Stimulated activated naive CD8-positive, alpha-beta T cell treated with anti-CD3 and anti-CD28 coated beads, Interleukin-15, Interleukin-2, amounts not matched to agents 100 ng/mL and 50 ng/mL, for 24 hours (primary cell): ENCODE measurements around the gene UQCRHL.
A peak's percentile ranks its signal among the peaks of the same experiment; 100 is the strongest.
"Not testable (repeated sequence)": the region's sequence is repeated elsewhere in the genome, so short reads cannot be mapped to it uniquely, and the experiment has no call there.

Experiments
- H3K27ac Mint-ChIP-seq: one replicate; pipeline ENCODE4 v1.8.0; 2021; ENCODE audit warnings: mild to moderate bottlenecking, mixed read lengths
- H3K27me3 Mint-ChIP-seq: one replicate; pipeline ENCODE4 v1.8.0; 2021; ENCODE audit warnings: mixed read lengths
- H3K36me3 Mint-ChIP-seq: one replicate; pipeline ENCODE4 v1.8.0; 2021; ENCODE audit warnings: low read depth, mixed read lengths
- H3K4me1 Mint-ChIP-seq: one replicate; pipeline ENCODE4 v1.8.0; 2021; ENCODE audit warnings: low read depth, mixed read lengths
- H3K4me3 Mint-ChIP-seq: one replicate; pipeline ENCODE4 v1.8.0; 2021; ENCODE audit warnings: mild to moderate bottlenecking, mixed read lengths
- H3K9me3 Mint-ChIP-seq: one replicate; pipeline ENCODE4 v1.8.0; 2021; ENCODE audit warnings: mixed read lengths

The UQCRHL gene

DNA sequence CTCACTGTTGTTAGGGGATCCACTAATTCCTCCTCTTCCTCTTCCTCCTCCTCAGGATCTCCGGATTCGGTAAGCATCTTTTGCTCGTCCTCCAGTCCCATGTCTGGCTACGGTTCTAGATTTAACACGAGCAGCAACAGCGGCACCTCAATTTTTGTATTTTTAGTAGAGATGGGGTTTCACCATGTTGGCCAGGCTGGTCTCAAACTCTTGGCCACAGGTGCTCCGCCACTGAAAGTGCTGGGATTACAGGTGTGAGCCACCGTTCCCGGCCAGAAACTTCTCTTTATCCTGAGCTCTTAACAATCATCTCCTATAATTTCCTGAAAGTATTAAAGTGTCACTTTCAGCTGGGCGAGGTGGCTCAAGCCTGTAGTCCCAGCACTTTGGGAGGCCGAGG is at the start of gene UQCRHL:
TSS of gene UQCRHL (minus strand) at position 101 of the 400 bp plus-strand sequence. CDS start at position 101, 0 bp downstream.
- H3K36me3 Mint-ChIP-seq, H3K27me3 Mint-ChIP-seq, H3K4me1 Mint-ChIP-seq, H3K4me3 Mint-ChIP-seq, H3K9me3 Mint-ChIP-seq, H3K27ac Mint-ChIP-seq: not testable (repeated sequence)

DNA sequence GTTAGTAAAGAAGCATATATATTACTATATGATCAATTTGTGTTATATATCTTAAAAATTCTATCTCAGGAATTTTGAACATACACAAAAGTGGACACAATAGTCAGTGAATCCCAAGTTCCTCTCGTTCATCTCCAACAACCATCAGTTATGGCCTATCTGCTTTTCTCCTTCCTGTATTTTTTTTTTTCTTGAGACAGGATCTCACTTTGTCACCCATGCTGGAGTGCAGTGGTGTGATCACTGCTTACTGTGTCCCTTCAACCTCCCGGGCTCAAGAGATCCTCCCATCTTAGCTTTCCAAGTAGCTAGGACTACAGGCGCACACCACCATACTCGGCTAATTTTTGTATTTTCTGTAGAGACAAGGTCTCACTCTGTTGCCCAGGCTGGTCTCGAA is 49.4 kb upstream of the UQCRHL start:
- peaks cover 35% of the 10 kb centered on the region for H3K4me1 Mint-ChIP-seq
- H3K4me3 Mint-ChIP-seq, result no peak overlapping the region
- H3K27ac Mint-ChIP-seq, result peak overlapping the region; percentile 67
- no peaks in the 10 kb centered on the region for H3K27me3 Mint-ChIP-seq
- peaks cover 11% of the 10 kb centered on the region for H3K36me3 Mint-ChIP-seq
- no peaks in the 10 kb centered on the region for H3K9me3 Mint-ChIP-seq

DNA sequence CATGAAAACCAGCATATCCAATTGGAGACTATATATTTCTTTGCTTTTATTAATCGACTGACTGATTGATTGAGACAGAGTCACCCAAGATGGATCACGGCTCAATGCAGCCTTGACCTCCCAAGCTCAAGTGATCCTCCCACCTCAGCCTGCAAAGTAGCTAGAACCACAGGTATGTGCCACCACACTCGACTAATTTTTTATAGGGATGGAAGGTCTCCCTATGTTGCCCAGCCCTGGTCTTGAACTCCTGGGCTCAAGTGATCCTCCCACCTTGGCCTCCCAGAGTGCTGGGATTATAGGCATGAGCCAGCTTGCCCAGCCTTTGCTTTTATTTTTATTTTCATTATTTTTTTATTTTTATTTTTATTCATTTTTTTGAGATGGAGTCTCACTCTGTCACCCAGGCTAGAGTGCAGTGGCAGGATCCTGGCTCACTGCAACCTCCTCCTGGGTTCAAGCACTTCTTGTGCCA is 45.4 kb upstream of the UQCRHL start:
- H3K4me1 Mint-ChIP-seq, result peaks cover 51% of the 10 kb centered on the region
- no peaks in the 10 kb centered on the region for H3K9me3 Mint-ChIP-seq
- no peak overlapping the region for H3K27ac Mint-ChIP-seq
- H3K27me3 Mint-ChIP-seq, result no peaks in the 10 kb centered on the region
- H3K36me3 Mint-ChIP-seq, result peaks cover 13% of the 10 kb centered on the region
- no peak overlapping the region for H3K4me3 Mint-ChIP-seq

DNA sequence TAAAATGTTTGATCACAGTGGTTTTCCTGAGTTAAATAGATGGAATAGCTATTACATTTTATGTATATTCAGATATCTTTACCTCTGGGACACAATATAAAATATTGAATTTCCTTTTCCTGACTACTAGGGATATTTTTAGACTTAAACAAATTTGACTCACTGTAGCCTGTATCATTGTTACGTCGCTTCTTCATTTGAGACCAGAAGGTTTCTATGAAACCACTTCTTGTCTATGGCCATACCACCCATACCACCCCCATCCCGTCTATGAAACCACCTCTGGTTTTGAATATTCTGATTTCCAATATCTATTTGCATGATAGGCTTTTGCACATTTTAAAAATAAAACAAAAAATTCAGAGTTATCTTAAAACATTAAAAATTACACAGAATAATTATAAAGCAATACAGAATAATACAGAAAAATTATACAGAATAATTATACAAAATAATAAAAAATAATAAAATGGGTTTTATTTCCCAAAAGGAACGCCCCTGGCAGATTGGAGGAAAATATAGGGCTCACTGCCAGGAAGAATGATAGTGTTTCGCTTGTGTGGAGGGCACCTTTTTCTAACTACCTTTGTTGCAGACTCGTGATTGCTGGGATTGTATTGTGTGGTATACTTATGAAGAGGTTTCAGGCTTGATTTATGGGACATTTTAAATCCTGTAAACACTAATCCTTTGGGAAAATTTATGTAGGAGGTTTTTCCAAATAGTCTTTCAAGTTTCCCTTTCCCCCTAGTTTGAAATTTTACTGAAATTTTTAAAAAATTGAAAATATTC is 44.8 kb upstream of the UQCRHL start:
- Mint-ChIP-seq H3K27me3 (no peaks in the 10 kb centered on the region), H3K9me3 (no peaks in the 10 kb centered on the region), H3K27ac (no peak overlapping the region), H3K36me3 (peaks cover 13% of the 10 kb centered on the region), H3K4me3 (peak overlapping the region; percentile 55), H3K4me1 (peaks cover 51% of the 10 kb centered on the region)

DNA sequence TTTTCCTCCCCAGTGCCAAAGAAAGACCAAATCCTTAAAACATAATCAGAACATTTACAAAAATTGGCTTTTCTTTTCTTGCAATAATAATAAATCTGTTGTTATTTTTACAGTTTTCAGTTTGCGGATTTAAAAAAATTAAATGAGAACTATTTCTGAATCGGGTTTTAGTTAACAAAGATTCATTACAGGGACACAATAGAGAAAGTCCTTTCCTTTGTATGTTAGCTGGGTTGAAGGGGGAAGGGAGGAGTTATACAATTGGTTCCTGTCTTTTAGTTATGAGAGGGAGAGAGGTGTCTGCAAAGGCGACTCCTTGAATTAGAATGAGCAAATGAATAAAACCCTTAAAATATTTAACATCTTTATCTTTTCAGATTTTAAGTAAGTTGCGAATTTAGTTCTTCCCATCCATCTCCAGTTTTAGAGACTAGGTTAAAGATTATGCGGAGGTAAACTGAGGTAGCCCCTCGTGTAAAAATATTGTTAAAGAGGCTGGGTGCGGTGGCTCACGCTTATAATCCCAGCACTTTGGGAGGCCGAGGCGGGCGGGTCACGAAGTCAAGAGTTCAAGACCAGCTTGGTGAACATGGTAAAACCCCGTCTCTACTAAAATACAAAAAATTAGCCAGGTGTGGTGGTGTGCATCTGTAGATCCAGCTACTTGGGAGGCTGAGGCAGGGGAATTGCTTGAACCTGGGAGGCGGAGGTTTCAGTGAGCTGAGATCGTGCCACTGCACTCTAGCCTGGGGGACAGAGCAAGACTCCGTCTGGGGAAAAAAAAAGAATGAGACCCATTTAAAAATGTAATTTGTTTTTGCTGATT is 44.0 kb upstream of the UQCRHL start:
- H3K9me3 Mint-ChIP-seq, result no peaks in the 10 kb centered on the region
- H3K27ac Mint-ChIP-seq, result peak overlapping the region; percentile 29
- no peaks in the 10 kb centered on the region for H3K27me3 Mint-ChIP-seq
- peaks cover 13% of the 10 kb centered on the region for H3K36me3 Mint-ChIP-seq
- peak overlapping the region; percentile 55 for H3K4me3 Mint-ChIP-seq
- H3K4me1 Mint-ChIP-seq, result peaks cover 47% of the 10 kb centered on the region

DNA sequence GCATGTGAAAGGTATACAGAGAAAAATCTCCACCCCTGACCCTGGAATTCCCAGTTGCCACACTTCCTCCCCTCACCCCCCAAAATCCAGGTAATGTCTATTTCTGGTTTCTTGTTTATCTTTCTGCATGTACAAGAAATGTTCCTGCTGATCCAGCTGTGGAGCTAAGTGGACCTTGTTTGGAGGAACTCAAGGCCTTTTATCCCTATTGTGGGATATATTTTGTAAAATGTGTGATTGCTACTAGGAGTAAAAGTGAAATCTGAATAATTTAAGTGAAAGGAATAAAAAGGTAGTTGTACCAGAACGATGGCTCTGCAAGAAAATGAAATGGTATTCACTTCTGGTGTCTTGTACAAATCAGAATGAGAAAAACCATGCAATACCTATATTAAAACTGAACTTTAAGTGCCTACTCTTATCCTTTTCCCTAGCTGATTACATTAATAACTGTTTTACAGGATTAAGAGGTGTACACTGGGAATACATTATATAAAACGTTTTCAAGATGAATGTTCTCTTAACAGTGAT is 43.1 kb upstream of the UQCRHL start:
- Mint-ChIP-seq H3K27ac (peak overlapping the region; percentile 67), H3K27me3 (no peaks in the 10 kb centered on the region), H3K36me3 (peaks cover 13% of the 10 kb centered on the region), H3K4me1 (peaks cover 55% of the 10 kb centered on the region), H3K9me3 (no peaks in the 10 kb centered on the region), H3K4me3 (peak overlapping the region; percentile 99)

DNA sequence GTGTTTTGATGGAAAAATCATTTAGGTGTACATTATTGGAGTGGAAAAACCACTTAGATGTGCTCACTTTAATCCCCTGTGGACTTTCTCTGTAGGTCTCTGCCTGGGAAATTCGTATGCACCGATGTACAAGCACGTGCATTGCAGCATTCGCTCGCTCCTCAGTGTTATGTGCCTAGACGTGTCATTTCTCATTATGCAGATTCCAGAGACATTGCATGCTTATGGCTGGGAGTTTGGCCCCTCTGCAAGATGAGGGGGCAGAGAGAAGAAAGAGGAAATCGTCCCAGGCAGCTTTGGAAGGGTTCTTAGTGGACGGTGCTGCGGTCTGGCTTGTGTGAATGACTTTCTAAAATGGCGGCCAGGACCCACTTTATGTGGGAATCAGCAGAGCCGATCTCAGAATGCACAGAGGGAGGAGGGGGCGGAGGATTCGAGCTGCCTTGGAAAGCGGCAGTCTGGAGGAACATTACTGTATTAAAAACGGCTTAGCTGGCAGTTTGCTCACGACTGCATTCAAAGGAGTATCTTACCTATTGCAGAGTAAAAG is 42.4 kb upstream of the UQCRHL start:
- Mint-ChIP-seq H3K4me1 (peaks cover 57% of the 10 kb centered on the region), H3K36me3 (peaks cover 12% of the 10 kb centered on the region), H3K9me3 (no peaks in the 10 kb centered on the region), H3K4me3 (peak overlapping the region; percentile 99), H3K27me3 (no peaks in the 10 kb centered on the region), H3K27ac (peak overlapping the region; percentile 94)

DNA sequence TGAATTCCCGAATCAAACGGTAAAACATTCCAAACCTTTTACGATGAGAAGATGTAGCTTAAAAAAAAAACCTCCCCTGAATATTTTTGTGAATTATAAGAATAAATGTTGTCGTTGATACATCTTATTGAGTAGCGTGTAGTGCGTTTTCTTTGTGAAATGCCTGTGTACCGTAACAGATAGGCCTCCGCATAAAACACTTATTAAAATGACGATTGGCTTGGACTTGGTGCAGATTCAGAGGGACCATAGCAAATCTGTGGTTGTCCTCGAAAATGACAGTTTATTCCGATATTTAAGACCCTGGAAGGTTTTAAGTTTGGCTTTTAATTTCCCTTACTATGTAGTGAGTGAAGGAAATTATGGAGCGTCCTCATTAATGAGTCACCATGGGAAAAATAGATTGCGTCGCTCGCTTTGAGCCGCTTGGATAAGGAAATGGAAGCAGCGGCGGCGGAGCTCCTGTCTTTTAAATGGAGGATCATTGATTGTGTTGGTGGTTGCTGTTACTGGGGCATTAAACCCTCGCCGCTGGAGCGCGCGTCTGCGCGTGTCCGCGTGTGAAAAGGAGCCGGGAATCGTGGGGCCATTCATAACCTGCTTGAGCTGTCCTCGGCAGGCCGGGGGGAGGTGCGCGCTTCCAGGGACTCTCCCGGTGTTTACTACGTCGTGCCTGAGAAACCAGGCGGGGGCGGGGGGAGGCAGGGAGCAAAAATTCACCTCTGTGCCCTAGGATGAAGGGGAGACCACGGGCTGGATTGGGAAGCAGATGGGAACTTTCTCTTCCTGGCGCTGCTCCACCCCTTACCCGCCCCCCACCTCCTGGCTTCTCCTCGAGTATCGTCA is 41.7 kb upstream of the UQCRHL start:
- Mint-ChIP-seq H3K27ac (peak overlapping the region; percentile 94), H3K27me3 (no peaks in the 10 kb centered on the region), H3K36me3 (peaks cover 8% of the 10 kb centered on the region), H3K4me3 (peak overlapping the region; percentile 99), H3K4me1 (peaks cover 55% of the 10 kb centered on the region), H3K9me3 (no peaks in the 10 kb centered on the region)

DNA sequence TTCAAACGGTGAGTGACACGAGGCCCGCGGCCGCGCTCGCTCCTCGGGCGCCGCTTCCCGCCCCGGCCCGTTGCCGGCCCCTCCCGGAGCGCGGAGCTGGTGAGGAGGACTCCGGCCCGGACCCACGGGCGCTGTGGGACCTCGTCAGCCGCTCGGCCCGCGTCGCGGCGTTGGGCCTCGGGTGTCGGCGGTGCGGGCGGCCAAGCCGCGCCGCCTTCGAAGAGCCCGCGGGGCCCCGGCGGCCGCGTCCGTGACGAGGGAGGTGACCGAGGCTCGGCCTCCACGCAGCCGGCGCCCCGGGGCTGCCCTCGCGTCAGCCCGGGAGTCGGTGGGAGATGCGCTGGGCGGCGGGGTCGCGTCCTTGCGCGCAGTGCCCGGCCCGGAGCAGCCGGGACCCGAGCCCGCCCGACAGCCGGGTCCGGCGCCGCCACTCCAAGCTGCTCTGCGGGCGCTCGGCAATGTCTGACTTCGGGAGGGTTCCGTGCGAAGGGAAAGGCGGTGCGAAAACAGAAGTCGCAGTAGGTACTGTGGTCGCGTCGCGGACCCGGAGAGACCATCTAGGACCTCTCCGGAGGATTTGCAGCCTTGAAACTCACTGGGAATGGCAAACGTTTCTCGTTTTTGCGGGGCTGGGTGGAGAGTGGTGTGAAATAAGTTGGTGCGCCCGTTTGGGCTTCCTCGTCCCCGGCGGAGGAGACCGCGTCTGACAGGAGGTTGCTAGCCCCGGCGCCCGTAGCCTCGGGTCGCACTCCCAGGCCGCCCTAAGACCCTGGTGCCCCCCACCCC is 40.9 kb upstream of the UQCRHL start:
- Mint-ChIP-seq H3K27me3 (no peaks in the 10 kb centered on the region), H3K4me1 (peaks cover 60% of the 10 kb centered on the region), H3K9me3 (no peaks in the 10 kb centered on the region), H3K4me3 (peak overlapping the region; percentile 99), H3K36me3 (peaks cover 8% of the 10 kb centered on the region), H3K27ac (peak overlapping the region; percentile 94)

DNA sequence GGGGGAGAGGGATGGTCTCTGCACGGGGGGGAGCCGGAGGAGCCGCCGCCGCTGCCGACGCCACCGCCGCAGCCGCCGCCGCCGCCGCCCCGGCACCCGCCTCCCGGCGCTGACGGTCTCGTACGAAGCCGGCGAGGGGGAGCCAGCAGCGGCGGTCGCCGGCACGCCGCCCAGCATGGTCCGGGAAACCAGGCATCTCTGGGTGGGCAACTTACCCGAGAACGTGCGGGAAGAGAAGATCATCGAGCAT is 40.4 kb upstream of the UQCRHL start:
- no peaks in the 10 kb centered on the region for H3K9me3 Mint-ChIP-seq
- H3K27me3 Mint-ChIP-seq, result no peaks in the 10 kb centered on the region
- peak overlapping the region; percentile 71 for H3K27ac Mint-ChIP-seq
- H3K4me1 Mint-ChIP-seq, result peaks cover 59% of the 10 kb centered on the region
- peak overlapping the region; percentile 90 for H3K4me3 Mint-ChIP-seq
- H3K36me3 Mint-ChIP-seq, result peaks cover 8% of the 10 kb centered on the region

DNA sequence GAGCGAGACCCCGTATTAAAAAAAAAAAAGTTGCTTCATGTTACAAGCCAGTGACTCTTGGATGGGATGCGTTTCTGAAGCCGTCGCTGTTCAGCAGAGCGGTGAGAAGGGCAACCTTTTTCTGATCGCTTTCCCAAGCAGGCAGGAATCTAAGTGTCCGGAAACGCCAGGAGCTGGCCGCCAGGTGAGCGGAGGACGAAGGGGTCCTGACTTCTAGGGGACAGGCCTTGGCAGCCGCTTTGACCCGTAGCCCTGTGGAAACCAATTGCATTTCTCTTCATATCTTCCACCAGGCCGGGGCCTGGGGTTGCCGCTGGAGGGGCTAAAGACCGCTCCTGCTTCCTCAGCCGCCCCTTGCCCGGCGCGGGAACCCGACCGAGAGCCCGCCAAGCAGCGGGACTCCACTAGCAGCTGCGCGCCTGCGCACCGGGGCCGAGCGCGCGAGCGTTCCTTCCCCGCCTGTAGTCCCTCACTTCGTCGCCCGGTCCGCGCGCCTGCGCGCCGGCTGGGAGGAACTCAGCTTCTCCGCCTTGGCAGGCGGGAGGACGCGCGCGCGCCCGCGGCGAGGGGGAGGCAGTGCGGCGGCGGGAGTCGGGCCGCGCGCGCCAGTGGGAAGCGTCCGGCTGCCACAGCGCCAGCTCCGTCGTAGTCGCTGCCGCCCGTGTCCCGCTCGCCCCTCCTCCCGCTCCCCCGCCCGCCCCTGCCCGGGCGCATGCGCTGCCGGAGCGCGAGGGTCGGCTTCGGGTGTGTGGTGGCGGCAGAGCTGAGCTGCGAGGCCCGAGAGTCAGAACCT is 39.8 kb upstream of the UQCRHL start, which contains the start of gene SPEN:
TSS of gene SPEN (plus strand) at position 608 of the 793 bp plus-strand sequence. CDS start 361 bp downstream, outside the sequence.
- H3K36me3 Mint-ChIP-seq, result peaks cover 8% of the 10 kb centered on the region
- H3K9me3 Mint-ChIP-seq, result no peaks in the 10 kb centered on the region
- H3K4me3 Mint-ChIP-seq, result peak within 1 kb of the TSS; percentile 99
- peak within 1 kb of the TSS; percentile 94 for H3K27ac Mint-ChIP-seq
- no peaks in the 10 kb centered on the region for H3K27me3 Mint-ChIP-seq
- peaks cover 54% of the 10 kb centered on the region for H3K4me1 Mint-ChIP-seq

DNA sequence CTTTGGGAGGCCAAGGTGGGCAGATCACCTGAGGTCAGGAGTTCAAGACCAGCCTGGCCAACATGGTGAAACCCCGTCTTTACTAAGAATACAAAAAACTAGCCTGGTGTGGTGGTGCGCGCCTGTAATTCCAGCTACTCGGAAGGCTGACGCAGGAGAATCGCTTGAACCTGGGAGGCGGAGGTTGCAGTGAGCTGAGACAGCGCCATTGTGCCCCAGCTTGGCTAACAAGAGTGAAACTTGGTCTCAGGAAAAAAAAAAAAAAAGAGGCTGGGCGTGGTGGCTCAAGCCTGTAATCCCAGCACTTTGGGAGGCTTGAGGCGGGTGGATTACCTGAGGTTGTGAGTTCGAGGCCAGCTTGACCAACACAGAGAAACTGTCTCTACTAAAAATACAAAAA is 38.6 kb upstream of the UQCRHL start:
- H3K36me3 Mint-ChIP-seq, H3K9me3 Mint-ChIP-seq, H3K27me3 Mint-ChIP-seq: not testable (repeated sequence)
- H3K4me3 Mint-ChIP-seq, result peak overlapping the region; percentile 90
- peak overlapping the region; percentile 65 for H3K27ac Mint-ChIP-seq
- H3K4me1 Mint-ChIP-seq, result peaks cover 42% of the 10 kb centered on the region
